Lung (tissue), 12 donors: ENCODE data around the gene CTSC. TPM values are rescaled to one million over a fixed set of nuclear protein-coding genes. Genes with fewer than 3 reads are reported as not detected.
A peak's percentile ranks its signal among the peaks of the same experiment; 100 is the strongest.

ENCODE experiments used
- ATAC-seq: fragments of 200-7000 bp; cut with Tn5 transposase; one replicate; pipeline ENCODE4 v1.9.1; 2020; ENCODE audit warnings: moderate number of reproducible peaks; ENCODE audit not compliant: insufficient read depth, low FRiP score
- DNase-seq, 3 donors: peaks; one replicate each; pipeline ENCODE4 v3.0.0-alpha.2; 2013 to 2017
- H3K27ac ChIP-seq, 2 donors: one replicate each; pipeline ENCODE4 v1.5.1; 2013; ENCODE audit warnings: mild to moderate bottlenecking in 2 of 2, moderate library complexity in 2 of 2, control low read depth in 1 of 2, inconsistent platforms in 1 of 2, low read depth in 1 of 2, low read length in 1 of 2
- H3K27me3 ChIP-seq, 3 donors: one replicate each; pipeline ENCODE4 v1.5.1; 2013; ENCODE audit warnings: low read length in 2 of 3; ENCODE audit not compliant: control insufficient read depth in 3 of 3, insufficient read depth in 3 of 3
- H3K36me3 ChIP-seq, 4 donors: one replicate each; pipeline ENCODE4 v1.5.1; 2013; ENCODE audit warnings: low read length in 4 of 4, mild to moderate bottlenecking in 1 of 4, moderate library complexity in 1 of 4; ENCODE audit not compliant: control insufficient read depth in 4 of 4, insufficient read depth in 4 of 4
- H3K4me1 ChIP-seq, 5 donors: one replicate each; pipeline ENCODE4 v1.5.1; 2013; ENCODE audit warnings: low read length in 5 of 5, mild to moderate bottlenecking in 2 of 5, moderate library complexity in 1 of 5; ENCODE audit not compliant: control insufficient read depth in 5 of 5, insufficient read depth in 5 of 5
- H3K4me3 ChIP-seq: one replicate; pipeline ENCODE4 v1.5.1; 2013; ENCODE audit warnings: mild to moderate bottlenecking, control low read depth, moderate library complexity
- H3K9ac ChIP-seq, 2 donors: one replicate each; pipeline ENCODE4 v1.5.1; 2013; ENCODE audit warnings: low read length in 2 of 2, control low read depth in 1 of 2; ENCODE audit not compliant: insufficient read depth in 1 of 2
- H3K9me3 ChIP-seq, 4 donors: one replicate each; pipeline ENCODE4 v1.5.1; 2013; ENCODE audit warnings: low read length in 3 of 4, mild to moderate bottlenecking in 1 of 4, moderate library complexity in 1 of 4; ENCODE audit not compliant: control insufficient read depth in 4 of 4, insufficient read depth in 3 of 4
- WGBS, 2 donors: extraction: QIAGEN DNeasy Blood & Tissue Kit; methylation state at CpG; one replicate each; pipeline ENCODE4 v1.1.7; 2013; 5-methylcytosine and 5-hydroxymethylcytosine counted together
- polyA plus RNA-seq, 2 donors: library from polyadenylated mRNA; stranded (reverse); fragments of 200-250 nt; gene quantifications; one replicate each; pipeline ENCODE4 v1.2.1, GENCODE V29; 2013
- total RNA-seq, 2 donors: library from RNA; depleted of rRNA in 1 of 2; stranded (reverse); fragments of >200 nt in 1 of 2; gene quantifications; one replicate each; pipeline ENCODE4 v1.2.1, GENCODE V29; 2014 to 2021
- TF ChIP-seq, protein P1 (sequence below): IDR thresholded peaks from 2 replicates; pipeline ENCODE4 v1.5.1; 2012; ENCODE audit warnings: mild to moderate bottlenecking; ENCODE audit errors: control extremely low read depth, extremely low read depth
- donor health status: control.
- donor health status: control.
- donor health status: Bipolar disorder and iron deficiency.
- donor health status: healthy.
- donor health status: DM: yes; HTN: yes; CAD: no.

The CTSC gene
- total and polyA plus RNA-seq, 4 donors, result 87.1 to 363 (median 221) TPM

GRCh38 chr11:88315015-88315414, 22.5 kb downstream of the CTSC start:
- no peaks in the 10 kb centered on the region for H3K9me3 ChIP-seq
- DNase-seq (no peak), ATAC-seq (no peak)
- no peaks in the 10 kb centered on the region for H3K27me3 ChIP-seq
- H3K4me3 ChIP-seq, result no peak overlapping the region
- TF ChIP-seq, protein P1, sequence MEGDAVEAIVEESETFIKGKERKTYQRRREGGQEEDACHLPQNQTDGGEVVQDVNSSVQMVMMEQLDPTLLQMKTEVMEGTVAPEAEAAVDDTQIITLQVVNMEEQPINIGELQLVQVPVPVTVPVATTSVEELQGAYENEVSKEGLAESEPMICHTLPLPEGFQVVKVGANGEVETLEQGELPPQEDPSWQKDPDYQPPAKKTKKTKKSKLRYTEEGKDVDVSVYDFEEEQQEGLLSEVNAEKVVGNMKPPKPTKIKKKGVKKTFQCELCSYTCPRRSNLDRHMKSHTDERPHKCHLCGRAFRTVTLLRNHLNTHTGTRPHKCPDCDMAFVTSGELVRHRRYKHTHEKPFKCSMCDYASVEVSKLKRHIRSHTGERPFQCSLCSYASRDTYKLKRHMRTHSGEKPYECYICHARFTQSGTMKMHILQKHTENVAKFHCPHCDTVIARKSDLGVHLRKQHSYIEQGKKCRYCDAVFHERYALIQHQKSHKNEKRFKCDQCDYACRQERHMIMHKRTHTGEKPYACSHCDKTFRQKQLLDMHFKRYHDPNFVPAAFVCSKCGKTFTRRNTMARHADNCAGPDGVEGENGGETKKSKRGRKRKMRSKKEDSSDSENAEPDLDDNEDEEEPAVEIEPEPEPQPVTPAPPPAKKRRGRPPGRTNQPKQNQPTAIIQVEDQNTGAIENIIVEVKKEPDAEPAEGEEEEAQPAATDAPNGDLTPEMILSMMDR, result no peak
- WGBS, 2 donors, result 75 to 96% methylated on average over 2 of the region's 2 CpGs
- H3K36me3 ChIP-seq, result peaks cover 0 to 7% (median 1%) of the 10 kb centered on the region in 4 donors
- H3K4me1 ChIP-seq, result peaks cover 0 to 22% (median 2%) of the 10 kb centered on the region in 5 donors
- no peak overlapping the region for H3K9ac ChIP-seq
- H3K27ac ChIP-seq, result no peak overlapping the region

DNA sequence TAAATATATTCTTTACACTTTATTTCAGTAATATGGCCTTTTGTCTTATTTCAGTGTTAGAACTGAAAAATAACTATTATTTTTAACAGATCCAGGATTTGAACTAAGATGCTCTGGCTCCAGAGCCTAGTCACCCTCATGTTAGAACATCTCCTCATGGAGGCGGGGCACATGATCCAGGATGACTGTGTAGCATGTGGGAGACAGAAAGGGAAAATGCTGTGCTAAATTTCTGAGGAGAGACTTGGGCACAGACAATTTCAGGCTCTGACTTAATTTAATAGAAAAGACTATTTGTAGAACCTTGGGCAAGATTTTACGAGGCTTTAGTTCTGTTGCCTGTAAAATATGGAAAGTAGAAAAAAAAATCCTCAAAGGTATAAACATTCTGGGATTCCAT, 24.1 kb downstream of the CTSC start:
- no peaks in the 10 kb centered on the region for H3K27me3 ChIP-seq
- H3K9ac ChIP-seq, result no peak overlapping the region
- peaks cover 0 to 15% (median 4%) of the 10 kb centered on the region in 4 donors for H3K36me3 ChIP-seq
- ATAC-seq (no peak), DNase-seq (no peak)
- TF ChIP-seq, protein P1, result no peak
- WGBS, 2 donors, result 94% methylated on average over 2 of the region's 2 CpGs
- H3K4me3 ChIP-seq, result no peak overlapping the region
- no peak overlapping the region for H3K27ac ChIP-seq
- peaks cover 0 to 19% (median 2%) of the 10 kb centered on the region in 5 donors for H3K4me1 ChIP-seq
- no peaks in the 10 kb centered on the region for H3K9me3 ChIP-seq

GRCh38 chr11:88312628-88313027, 24.9 kb downstream of the CTSC start:
- WGBS, 2 donors, result 0 to 55% methylated on average over 1 of the region's 1 CpG
- H3K27me3 ChIP-seq, result no peaks in the 10 kb centered on the region
- H3K9ac ChIP-seq, result no peak overlapping the region
- no peak overlapping the region for H3K27ac ChIP-seq
- ATAC-seq (no peak), DNase-seq (peak in 2 of 3 donors; percentile 43 to 50)
- peaks cover 0 to 13% (median 2%) of the 10 kb centered on the region in 5 donors for H3K4me1 ChIP-seq
- H3K4me3 ChIP-seq, result no peak overlapping the region
- TF ChIP-seq, protein P1, result no peak
- H3K9me3 ChIP-seq, result no peaks in the 10 kb centered on the region
- peaks cover 0 to 19% (median 6%) of the 10 kb centered on the region in 4 donors for H3K36me3 ChIP-seq

GRCh38 chr11:88310246-88310645, 27.3 kb downstream of the CTSC start:
- 67 to 86% methylated on average over 1 of the region's 1 CpG for WGBS, 2 donors
- DNase-seq (no peak), ATAC-seq (no peak)
- Histone ChIP-seq H3K9me3 (peaks cover 0 to 4% (median 2%) of the 10 kb centered on the region in 4 donors), H3K4me1 (peaks cover 0 to 8% (median 0%) of the 10 kb centered on the region in 5 donors), H3K36me3 (peaks cover 0 to 29% (median 12%) of the 10 kb centered on the region in 4 donors), H3K4me3 (no peak overlapping the region), H3K9ac (no peak overlapping the region), H3K27ac (no peak overlapping the region), H3K27me3 (no peaks in the 10 kb centered on the region)
- TF ChIP-seq, protein P1, result no peak
